GM04503 (cell line): Measurements from ENCODE around the gene HOXB6.

Source experiments
- DNase-seq: peaks from one replicate; pipeline ENCODE4 v3.0.0-alpha.2; 2012; ENCODE audit warnings: low read depth

HOXB6 gene

DNA sequence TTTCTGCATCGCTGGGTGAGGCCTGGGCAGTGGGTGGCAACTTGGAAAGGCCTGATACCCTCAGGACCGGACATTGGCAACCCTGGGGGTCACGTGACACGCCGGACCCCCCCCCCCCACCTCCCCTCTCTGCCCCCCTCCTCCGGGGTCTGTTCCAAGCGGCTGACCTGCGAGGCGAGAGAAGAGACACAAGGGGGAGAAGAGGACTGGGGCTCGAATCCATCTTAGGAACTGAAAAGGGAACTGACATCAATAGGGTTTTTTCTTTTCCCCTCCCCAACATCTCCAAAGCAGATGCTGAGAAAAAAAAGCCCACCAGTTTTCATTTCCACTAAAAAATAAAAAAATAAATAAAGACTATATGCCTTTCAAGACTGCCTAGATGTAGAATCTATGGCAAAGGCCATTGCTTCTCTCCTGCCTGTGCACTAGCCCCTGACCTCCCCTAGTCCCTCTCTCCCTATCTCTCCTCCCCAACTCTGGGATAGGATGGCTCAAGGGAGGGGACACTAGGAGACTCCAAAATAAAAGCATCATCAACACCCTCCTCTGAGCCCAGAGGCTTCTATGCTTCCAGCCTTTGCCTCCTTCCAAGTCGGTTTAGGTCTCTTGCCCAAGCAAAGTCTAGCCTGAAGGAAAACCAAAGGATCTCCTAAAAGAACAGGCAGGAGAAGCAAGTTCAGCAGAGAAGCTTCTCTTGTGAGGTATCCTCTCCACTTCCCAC, 52.2 kb downstream of the HOXB6 start:
- DNase-seq: no peak

DNA sequence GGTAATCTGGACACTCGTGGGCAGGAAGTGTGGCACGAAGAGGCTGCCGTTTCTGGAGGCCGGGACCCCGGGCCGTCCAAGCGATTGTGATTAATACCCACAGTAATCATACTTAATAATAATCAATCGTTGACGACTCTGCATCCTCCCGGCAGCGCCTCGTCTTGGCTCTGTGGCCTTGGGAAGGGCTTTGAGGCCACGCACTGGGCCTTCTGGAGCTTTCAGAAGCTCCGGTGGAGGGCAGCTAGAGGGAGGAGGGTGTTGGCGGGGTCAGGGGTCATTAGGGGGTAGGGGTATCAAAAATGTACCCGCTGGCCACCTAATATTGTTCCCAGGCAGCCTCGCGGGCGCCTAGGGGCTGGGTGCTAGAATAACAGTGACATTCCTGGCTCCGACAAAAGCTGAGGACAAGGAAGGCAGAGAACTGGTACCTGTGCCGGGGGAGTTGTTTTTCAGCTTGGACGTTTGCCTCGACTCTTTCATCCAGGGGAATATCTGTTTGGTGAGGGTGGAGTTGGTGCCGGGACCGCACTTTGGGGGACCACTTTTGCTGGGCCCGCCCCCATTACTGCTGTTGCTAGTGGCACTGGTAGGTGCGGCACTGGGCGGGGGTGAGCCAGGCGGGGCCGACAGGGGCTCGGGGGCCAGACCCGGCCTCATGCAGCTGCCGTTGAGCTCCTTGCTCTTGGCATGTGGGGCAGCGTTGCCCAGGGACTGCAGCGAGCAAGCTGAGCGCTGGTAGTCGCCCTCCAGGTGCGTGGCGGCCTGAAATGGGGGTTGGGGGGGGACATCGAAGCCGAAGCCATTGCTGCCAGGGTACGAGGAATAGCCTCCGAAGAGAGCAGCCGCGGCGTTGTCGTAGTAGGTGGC, 53.0 kb downstream of the HOXB6 start:
- DNase-seq: no peak

DNA sequence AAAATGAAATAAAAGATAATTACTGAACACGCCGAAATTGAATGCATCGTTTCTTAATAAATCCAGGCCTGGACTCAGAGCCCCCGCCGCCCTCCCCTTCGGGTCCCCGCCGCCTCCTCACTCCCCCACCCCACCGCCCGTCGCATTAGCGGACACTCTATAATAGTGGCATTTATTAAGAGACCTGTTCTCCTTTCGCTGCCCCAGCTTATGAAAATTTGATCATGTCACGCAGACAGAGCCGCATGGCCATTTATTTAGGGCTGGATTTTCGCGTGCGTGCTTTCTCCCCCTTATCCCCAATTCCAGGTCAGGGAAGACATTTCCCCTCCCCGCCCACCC, 53.6 kb downstream of the HOXB6 start:
- DNase-seq: no peak

DNA sequence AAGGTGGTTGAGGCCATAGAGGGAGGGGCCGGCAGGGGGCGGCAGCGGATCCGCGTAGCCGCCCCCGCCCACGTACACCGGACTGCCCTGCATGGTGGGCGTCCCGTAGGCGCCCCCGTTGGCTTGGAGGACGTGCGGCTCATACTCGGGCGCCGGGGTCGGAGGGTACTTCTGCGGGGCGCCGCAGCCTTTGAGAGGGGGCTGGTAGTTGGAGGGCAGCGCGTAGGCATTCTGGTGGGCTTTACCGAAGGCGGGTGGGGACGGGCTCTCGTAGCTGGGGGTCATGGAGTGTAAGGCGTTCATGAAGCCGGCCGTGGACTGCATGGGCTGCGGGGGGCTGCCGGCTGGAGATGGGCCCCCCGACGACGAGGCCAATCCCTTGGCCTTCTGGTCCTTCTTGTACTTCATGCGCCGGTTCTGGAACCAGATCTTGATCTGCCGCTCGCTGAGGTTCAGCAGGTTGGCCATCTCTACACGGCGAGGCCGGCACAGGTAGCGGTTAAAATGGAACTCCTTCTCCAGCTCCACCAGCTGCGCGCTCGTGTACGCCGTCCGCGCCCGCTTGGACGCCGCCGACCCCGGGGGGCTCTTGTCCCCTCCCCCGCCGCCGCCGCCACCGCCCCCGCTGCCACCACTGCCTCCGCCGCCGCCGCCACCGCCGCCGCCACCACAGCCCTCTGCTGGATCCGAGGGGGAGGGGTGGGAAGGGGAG, 54.1 kb downstream of the HOXB6 start:
- DNase-seq: no peak

DNA sequence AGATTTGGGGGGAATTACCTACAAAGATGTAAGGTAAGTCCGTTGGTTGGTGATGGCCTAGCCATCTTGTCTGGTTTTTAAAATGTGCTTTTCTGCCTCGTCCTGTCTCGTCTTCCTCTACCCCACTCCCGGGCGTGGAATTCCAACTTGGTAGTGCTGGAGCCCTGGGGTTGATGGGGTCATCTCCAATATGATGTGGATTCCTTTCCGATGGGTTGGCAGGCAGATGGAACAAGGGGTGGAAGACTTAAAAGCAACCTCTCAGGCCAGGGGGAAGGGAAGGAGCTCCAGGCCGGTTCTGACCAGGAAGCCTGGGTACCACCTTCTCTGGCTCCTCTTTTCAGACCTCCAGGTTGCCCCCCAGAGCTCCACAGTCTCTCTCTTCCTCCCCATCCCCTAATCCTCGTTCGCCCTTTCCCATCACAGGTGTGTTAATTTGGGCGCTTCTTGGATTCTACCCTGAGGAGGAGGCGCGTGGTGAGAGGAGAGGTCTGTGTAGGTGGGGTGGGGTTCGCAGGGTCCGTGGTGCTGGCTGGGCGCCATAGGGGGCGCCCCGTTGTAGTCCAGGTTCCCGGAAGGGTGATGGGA, 54.8 kb downstream of the HOXB6 start:
- no peak for DNase-seq

DNA sequence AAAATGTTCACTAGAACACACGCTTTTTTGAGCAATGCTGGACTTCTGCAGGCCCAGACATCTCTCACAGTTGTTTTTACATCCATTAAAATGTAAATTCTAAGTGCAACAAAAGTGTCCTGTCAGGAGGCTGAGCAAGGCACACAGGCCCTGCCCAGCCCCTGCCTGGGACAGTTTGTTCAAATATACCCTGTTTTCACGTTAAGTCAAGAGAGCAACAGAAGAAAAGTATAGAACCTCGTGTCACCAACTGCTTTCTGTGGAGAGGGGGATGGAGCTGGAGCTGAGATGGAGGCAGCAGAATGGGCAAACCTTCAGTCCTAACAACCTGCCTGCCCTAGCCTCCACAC, 55.5 kb downstream of the HOXB6 start:
- no peak for DNase-seq

DNA sequence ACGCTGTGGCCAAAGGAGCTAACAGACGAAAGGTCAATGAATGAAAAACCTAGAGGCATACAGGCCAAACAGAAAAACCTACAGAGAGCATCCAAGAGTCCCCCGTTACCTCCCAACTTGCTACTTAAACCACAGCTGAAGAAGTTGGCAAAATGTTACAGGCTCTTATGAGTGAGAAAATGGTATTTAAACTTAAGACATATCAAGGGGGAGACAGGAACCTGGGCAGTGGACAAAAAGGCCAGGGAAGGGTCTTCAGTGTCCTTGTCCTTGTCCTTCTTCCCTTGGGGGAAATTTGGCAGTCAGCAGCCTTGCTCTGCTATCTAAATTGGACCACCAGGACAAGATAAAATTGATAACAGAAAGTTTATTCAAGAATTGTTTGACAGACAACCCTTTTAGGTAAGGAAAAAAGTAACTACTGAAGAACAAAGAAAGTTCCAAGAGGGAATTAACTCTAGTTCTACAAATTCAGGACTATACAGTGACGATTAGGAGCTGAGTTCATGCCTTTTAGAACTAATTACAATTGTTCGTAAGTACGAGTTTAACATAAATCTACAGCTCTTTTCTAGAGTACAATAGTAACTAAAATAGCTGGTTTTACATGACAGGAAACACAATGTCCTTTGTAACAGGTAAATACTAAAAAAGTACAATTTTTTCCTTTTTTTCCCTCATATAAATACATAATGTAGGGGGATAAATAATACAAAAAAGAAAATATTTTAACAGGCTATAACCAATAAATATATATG, 56.1 kb downstream of the HOXB6 start:
- DNase-seq: no peak

DNA sequence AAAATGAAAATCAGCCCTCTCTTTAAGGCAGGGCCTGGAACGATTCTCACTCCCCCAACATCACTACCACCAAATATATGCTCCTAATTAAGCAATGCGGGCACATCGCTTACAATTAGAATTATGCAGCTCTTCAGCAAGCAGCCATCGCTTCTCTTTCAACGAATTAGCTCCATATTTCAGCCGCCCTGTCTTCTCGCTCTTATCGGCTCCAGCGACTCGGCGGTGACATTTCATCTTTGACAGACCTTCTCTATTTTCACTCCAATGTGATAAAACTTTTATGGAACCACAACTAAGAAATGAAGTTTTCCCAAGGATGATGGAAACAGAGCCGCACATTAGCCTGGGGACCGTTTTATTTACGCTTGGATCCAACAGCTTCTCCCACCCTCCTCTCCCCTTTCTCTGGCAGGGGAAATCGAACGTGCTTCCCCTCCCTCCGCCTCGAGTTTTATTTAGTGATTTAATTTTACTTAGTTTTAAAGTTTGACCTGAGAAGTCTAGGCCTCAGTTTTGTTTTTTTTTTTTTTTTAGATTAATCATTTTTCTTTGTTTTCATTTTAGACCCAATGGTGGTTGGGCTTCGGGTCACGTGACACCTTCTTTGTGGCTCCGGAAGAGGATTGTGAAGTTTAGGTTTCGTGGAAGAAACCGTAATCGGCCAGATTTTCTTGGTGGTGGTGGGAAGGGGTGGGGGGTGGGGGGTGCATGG, 56.8 kb downstream of the HOXB6 start:
- no peak for DNase-seq

DNA sequence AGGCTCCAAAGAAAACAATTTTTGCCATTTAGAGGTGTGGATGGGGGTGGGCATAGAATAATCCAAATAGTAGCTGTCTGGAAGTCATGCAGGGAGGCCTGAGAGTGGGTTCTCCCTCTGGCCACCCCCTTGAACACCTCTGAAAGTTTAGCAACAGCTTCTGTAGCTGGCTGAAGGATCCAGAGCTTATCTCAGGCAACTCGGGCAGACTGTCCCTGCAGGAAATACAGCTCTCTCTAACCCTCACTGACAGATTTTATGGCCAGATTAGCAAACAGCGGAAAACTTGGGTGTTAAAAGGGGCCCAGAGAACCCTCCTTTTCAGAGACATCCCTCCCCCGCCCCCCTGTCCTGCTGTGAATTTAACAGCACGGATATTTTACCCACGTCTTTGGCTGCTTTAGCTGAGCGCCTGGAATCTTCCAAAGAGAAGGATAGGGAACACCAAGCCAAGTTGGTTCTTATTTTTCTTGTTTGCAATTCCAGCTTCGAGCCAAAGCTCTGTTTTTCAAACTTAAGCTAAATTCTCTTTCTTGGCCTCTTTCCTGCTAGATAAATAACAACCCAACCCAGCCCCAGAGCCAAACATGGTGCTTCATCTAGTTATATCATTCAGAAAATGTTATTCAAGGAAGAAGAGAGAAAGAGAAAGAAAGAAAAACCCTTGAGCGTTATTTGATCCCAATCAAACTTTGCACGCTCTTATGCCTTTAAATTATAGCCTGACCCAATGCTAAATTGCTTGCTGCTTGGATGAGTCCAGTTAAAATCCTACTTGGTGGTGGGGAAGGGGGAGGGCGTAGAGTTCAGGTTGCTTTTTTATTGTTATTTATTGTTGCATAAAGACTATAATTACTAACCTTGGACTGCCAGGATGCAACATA, 57.6 kb downstream of the HOXB6 start:
- no peak for DNase-seq

DNA sequence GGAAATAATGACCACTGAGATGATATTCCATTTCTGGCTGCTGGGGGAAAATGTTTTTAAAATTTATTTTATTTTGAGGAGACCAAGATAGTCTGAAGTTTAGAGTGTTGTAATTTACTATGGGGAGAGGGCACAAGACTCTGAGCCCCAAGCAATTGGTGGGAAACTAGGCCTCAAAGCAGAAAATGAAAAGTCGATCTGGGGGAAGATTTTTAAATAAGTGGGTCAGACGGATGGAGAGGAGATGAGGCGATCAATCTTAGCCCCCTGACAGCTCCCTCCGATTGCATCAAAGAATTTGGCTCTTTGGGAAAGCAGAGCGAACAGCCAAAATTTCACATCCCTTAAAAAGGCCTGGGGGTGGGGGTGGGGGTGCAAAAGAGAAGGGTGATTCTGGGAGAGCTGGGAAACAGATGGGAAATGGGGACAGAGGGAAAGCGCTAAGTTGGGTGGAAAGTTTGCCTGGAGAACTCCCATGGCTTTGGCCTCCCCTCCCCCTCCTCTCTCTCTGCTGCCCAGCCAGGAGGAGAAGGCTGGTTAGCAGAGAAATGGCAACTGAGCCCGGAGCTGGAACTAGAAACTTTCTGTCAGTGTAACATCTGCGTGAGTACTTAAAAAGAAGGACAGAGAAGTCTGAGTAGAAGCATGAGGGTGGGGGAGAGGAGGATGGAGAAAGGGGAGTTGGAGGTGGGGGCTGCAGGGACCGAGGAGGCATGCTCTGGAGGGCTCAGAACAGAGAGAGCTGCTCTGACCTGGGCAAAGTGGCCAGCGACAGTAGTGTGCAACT, 58.5 kb downstream of the HOXB6 start:
- DNase-seq: no peak
